ENCODE data around the gene SLIT1.

DNA sequence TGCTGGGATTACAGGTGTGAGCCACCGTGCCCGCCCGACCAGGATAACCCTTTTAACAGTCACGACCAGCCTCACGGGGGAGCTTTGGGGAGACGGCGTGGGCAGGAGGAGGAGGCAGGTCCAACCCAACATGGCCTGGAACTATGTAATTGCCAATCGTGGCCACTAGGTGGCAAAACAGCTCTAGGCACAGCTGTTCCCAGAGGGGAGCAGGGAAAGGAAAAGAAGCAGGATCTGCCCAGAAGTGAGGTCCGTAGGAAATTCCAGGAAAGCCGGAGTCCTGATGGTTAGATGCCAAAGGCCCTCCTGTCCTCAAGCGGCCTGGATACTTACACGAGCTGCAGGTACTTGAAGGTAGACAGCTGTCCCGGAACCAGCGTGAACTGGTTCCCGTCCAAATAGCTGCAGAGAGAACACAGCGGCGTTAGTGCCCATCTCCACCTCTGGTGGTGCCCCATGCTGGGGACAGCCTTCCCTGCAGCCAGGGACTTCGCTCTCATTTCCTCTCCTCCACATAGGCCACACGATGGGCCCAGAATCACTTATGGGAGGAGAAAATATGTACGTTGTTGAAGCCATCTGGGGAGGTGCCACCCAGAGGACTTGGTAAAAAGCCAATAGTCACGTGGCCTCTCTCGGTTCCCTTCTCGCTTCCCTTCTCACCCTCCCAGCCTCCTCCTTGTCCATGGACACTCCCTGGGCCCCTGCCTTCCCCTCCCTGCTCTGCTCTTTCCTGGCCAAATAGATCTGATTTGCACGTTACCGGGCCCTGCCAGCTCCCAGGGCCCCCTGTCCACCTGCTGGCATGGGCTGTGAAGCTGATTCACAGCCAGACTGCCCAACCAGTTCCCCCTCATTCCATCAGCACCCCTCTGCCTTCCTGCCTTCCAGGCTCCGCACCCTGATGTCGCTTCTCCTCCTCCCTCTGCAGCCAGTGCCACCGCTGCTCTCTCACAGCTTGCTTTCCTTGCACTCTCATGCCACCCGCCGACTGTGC lies 148.1 kb downstream of the SLIT1 start:
- TF ChIP-seq, protein P1, sequence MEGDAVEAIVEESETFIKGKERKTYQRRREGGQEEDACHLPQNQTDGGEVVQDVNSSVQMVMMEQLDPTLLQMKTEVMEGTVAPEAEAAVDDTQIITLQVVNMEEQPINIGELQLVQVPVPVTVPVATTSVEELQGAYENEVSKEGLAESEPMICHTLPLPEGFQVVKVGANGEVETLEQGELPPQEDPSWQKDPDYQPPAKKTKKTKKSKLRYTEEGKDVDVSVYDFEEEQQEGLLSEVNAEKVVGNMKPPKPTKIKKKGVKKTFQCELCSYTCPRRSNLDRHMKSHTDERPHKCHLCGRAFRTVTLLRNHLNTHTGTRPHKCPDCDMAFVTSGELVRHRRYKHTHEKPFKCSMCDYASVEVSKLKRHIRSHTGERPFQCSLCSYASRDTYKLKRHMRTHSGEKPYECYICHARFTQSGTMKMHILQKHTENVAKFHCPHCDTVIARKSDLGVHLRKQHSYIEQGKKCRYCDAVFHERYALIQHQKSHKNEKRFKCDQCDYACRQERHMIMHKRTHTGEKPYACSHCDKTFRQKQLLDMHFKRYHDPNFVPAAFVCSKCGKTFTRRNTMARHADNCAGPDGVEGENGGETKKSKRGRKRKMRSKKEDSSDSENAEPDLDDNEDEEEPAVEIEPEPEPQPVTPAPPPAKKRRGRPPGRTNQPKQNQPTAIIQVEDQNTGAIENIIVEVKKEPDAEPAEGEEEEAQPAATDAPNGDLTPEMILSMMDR (IDR thresholded peaks at IDR 0.05), result peak; percentile 78 to 87 (median 84)
- TF ChIP-seq POLR2A (IDR thresholded peaks at IDR 0.05), result no peak
